Urothelium cell line (cell line): ENCODE data around the gene EN1.
A peak's percentile ranks its signal among the peaks of the same experiment; 100 is the strongest.

ENCODE experiments used
- DNase-seq: peaks from one replicate; pipeline ENCODE4 v3.0.0; 2011; ENCODE audit warnings: low spot score, mixed read lengths
- FAIRE-seq: peaks from 2 replicates; lab custom pipeline; 2011; peaks lifted over from hg19 to GRCh38; lab: Jason Lieb, UNC

The EN1 gene

DNA sequence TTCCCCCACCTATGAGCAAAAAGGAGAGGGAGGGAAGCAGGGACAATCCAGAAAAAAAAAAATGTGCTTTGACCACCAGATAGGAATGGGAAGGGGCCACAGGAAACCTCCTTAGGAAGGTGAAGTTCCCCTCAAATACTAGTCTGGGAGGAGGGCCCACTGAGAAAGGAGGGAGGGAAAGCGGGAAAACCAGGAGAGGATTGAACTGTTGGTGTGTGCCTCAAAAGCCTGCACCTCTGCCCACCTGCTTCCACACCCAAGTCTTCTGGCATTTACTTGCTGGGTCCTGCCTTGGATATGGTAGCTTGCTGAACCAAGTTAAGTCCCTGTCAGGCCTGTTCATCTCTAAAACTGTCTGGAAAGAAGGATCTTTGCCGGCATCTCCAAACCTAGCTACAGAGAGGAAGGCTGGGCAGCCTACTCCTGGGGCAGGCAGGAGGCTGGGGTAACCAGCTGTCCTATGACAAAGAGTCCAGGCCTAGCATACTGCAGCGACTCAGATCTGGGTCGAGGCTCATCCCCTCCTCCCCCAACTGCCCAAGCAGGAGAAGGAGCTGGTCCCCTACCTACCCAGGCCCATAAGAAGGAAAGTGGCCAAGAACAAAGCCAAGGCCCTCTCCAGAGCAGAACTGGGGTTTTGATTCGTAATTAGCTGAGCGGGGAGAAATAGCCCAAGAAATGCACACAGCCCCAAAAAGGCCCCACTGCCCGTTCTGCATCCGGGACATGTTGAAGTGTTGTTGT lies 3.0 kb downstream of the EN1 start:
- DNase-seq (no peak), FAIRE-seq (no peak)

DNA sequence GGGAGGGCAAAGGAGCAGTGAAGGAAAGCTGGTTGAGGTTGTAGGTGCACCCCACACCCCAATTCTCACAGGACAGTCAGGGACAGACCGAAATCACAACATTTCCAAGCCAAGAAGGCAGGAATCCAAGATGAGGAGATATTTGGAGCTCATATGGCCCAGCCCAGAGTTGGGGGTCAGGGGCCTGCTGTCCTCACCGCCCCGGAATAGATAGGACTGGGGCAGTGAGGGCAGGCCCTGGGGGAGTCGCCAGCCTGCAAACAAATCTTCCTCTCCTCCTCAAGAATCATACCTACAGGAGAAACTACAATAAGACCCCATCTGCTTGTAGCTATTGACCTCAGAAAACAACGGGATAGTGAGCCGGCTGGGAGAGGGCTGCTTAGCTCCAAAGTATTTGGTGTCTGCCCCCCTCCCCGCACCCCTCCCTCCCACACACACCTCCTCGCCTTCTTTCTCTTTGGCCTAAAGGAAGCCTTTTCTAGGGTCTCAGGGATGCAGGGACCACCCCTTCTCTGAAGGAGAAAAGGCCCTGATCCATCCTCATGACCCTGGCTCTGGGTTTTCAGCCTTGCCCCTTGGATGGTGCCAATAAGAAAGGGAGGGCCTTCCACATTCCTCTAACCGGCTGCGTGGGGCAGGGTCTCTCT lies 3.8 kb downstream of the EN1 start:
- no peak for FAIRE-seq
- DNase-seq: no peak

DNA sequence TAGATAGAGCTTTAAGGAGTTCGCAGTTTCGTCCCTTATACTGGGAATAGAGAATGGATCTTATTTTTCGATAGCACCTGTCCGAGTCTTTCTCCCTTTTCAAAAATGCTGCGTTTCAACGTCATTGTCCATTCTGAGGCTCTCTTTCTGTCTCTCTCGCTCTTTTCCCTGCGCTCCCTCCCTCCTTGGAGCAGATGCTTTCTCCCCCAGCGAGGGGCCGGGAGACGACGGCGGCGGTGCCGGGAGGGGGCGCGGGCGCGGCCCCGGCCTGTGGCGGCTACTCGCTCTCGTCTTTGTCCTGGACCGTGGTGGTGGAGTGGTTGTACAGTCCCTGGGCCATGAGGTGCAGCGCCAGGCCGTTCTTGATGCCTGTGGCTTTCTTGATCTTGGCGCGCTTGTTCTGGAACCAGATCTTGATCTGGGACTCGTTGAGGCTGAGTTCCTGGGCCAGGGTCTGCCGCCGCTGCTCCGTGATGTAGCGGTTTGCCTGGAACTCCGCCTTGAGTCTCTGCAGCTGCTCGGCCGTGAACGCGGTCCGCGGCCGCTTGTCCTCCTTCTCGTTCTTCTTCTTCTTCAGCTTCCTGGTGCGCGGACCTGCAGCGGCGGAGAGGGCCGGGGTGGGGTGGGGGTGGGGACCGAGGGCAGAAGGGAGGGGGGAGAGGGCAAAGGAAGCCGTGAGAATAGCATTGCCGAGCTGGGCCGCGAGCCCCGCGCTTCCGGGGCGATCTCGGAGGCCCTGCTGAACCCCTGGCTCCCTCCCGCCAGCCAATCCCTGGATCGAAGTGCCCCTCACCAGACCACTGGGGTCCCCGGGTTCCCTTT lies 4.6 kb downstream of the EN1 start:
- peak; percentile 61 for DNase-seq
- FAIRE-seq: no peak

DNA sequence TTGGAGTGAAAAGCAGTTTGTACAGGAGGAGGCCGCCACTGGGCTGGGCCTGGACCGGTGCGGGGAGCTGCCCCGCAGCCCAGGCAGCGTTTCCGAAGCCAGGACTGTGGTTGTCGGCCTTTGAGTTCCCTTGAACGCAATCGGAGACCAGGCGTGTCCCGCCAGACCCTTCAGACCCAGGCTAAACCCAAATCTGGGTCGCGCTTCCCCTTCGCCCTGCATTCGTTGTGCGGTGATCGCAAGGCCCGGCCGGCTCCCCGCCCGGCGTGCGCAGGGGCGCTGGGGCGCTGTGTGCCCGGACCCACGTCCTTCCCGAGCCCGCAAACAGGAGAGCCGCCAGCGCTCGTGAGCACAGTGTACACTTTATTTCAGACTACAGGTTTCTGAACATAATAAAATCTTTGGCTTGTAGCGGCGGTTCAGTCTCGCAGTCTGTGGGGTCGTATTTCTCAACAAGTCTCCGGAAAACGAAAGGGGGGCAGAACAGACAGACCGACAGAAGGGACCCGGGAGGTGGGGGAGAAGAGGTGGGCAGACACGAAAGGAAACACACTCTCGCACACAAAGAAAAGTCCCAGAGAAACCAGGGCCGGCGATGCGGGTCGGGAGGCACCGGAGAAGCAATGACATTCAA lies 5.5 kb downstream of the EN1 start:
- FAIRE-seq (no peak), DNase-seq (peak; percentile 45)

DNA sequence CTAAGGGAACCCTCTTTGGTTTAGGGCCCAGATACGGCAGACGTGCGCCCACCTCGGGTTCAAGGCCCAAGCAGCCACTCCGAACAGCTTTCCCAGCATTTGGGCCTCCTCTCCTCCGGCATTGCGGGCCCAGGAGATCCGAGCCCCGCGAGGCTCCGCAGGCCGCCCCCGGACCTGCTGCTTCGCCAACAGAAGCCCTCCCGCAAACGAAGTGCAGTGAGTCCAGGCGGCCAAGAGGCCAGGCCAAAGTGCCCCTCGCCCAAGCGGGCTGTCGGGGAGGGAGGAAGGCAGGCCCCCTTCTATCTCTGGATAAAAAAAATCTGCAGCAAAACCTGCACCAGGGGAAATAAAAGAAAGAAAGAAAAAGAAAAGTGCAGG lies 6.0 kb downstream of the EN1 start:
- DNase-seq (no peak), FAIRE-seq (no peak)

DNA sequence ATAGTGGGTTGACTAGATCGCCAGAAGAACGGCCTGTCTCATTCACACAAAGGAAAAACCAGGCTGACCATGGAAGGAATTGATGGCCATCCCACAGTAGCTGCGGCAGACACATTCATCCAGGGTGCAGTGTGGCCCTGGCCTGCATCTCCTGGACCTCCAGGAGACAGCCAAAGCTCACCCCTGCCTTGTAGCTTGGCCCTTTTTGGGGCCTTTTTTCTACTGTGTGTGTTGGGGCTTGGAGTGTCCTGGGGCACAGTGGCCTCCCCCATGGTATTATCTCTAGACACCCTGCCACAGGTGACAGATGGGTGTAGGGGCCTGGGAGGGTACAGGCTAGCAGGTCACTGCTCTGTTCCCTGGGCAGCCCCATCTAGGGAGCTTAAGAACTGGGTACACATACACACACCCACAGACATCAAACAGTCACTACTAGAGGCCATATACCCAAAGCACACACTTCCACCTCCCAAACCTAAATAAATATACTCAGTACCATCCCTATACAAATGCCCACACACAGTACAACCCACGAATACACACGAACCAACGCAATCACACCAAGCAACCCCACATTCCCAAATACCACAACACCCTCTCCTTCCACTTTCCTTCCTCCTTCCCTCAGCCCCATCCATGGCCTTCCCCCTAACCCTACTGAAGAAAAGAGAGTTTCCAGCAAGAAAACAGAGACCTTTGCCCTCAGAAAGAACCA lies 8.6 kb downstream of the EN1 start:
- FAIRE-seq (no peak), DNase-seq (no peak)

DNA sequence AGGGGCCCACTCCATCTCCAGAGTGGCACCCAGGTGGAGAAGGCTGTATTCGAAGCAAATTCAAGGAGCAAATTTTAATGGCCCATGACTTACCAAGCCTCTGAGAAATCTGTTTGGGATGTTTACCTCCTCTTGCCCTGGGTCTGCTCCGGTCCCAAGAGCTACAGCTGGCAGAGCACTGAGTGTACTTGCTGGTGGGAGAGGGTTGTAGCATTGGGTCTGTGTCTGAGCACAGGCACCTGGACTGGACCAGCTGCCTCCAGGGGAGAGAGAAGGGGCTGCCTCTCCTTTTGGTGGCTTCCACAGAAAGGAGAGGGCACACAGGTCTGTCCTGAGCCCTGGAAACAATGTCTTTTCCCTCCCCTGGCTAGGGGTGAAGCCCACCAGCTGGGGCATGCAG lies 9.8 kb downstream of the EN1 start:
- FAIRE-seq (no peak), DNase-seq (no peak)

DNA sequence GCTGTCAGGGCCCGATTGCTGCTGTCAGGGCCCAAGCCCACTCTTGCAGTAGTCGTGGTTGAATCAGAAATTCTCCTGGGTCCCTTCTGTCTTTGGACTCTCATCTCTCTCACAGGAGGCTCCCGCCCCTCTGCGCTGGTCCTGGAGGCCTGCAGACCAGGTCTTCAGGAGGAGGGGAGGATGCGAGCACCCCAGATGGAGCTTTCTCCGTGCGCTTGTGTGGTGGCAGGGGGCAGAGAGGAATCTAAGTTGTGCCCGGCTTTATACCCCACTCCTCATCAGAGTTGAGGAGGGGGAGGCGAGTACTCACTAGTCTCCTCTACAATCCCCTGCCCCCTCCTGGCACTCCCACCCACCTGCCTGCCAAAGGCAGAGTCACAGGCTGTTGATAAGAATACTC lies 10.4 kb downstream of the EN1 start:
- FAIRE-seq (no peak), DNase-seq (no peak)

DNA sequence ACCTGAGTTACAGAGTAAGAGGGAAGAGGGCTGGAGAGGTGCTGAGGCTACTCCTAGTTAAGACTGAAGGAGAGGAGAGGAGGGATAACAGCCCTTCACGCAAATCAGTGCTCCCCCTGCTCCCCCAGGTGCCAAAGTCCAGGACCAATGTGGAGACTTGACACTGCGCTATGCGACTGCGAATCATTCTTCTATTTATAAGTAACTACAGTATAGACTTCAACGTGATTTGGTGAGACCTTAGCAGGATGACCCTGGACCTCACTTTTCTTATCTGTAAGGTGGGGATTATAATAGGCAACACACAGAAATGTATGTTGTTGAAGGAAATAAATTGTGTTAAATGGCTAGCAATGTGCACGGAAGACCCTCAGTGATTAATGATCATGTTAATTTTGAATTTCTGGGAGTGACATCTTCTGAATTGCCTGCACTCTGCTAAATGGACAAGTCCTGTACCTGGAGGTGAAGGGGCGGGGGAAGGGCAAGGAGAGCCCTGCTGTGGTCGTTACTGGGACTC lies 11.0 kb downstream of the EN1 start:
- no peak for DNase-seq
- no peak for FAIRE-seq

DNA sequence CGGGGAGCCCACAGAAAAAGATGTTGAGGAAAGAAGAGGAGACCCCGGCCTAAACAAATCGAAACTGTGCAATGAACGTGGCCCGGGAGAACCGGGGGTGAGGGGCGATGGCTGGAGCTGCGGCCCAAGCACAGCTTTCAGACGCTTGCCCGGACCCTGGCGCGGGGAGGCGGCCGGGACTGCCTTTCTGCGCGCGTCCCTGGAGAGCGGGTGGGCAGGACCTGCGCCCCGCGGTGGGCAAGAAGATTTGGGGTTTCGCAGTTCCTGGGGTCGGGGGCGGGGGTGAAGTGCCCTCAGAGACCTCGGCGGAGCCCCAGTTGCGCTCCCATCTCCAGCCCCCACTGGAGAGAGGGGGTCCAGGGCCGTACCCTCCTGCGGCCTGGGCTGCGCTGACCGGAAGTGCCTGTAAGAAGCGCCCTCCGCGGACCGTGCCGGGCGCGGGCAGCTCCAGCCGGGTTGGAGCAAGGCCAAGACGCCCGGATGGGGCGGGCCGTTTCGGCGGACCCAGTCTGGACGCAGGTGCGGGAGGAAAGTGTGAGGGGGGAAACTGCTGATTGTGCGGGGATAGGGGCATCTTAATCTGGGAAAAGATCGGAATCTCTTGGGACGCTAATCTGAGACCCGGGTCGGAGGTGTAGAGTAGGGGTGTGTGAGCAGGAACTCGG lies 11.6 kb downstream of the EN1 start:
- FAIRE-seq: no peak
- no peak for DNase-seq

DNA sequence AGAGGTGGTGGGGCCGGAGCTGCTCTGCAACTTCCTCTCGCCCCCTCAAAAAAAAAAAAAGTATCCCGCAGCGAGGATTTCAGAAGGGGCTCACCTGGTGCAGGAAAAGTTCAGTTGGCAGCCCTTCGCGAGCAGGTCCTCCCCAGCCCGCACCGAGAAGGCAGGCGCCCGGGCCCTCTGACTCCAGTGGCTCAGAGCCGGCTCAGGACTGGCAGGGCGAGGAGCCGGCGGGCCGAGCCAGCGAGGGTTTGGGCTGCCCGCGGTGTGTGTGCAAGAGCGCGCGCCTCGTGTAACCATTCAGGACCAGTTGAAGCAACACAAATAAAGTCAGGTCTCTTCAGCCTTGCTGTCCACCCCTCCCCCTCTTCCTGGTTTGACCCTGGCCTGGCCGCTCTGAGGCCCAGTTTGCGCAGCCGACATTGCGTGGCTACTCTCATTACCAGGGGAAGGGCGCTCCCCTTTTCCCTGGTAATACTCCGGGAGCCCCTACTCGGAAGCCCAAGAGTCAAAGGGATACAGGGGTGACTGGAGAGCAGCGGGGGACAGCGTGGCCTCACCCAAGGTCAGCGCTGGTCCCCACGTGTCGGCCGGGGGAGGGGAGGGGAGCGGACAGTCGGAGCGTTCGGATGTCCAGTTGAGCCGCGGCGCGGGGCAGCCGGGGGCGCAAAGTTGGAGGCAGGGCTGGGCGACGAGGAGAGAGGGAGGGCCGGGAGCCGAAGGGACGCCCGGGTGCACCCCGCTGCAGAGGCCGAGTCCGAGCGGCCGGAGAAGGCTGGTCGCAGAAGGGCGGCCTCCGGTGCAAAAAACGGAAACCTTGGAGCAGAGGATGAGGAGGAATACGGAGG lies 12.3 kb downstream of the EN1 start:
- DNase-seq (no peak), FAIRE-seq (no peak)

DNA sequence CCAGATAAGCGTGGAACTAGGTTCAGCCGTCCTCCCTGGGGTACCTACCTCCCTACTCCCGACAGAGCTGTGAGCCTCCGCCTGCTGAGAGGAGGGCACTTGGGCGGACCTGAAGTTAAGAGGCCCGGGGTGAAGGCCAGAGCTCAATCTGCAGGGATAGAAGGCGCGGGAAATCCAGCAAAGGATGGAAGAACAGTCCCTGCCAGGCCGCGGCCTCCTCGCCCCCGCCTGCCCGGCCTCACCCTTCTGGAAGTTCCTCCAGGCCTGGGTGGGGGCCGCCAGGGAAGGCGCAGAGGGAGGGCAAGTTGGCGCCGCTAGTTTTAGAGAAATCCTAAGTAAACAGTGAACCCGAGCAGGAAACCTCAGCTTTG lies 13.0 kb downstream of the EN1 start:
- no peak for DNase-seq
- no peak for FAIRE-seq

DNA sequence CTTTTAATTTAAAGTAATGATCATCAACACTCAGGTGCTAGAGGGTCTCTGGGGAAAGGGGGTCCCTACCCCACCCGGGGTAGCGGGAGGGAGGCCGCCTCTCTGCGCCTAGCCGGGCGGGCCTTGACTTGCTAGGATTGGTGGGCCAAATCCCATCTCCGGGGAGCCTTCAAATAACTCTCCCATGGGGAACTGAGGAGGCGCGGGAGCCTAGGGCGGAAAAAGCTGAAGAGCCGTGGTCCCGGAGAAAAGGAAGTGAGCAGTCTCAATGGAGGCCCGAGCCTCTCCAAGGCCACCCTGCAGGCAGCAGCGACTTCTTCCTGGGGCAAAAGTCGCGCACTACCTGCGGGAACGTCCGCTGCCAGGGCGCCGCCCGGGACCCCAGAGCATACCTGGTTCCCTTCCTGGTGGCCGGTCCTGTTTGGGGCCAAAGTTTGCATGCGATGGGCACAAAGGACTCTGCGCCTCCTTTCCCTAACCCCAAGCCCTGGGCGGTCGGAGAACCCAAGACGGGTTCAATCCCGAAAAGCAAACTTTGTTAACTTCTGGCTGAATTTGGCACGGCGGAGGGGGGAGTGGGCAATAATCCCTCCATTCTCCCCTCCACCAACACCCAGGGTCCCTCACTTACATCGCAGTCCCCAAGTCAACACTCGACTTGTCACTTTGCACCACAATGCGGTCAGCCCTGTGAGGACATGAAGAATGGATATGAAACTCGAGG lies 13.6 kb downstream of the EN1 start:
- FAIRE-seq: no peak

DNA sequence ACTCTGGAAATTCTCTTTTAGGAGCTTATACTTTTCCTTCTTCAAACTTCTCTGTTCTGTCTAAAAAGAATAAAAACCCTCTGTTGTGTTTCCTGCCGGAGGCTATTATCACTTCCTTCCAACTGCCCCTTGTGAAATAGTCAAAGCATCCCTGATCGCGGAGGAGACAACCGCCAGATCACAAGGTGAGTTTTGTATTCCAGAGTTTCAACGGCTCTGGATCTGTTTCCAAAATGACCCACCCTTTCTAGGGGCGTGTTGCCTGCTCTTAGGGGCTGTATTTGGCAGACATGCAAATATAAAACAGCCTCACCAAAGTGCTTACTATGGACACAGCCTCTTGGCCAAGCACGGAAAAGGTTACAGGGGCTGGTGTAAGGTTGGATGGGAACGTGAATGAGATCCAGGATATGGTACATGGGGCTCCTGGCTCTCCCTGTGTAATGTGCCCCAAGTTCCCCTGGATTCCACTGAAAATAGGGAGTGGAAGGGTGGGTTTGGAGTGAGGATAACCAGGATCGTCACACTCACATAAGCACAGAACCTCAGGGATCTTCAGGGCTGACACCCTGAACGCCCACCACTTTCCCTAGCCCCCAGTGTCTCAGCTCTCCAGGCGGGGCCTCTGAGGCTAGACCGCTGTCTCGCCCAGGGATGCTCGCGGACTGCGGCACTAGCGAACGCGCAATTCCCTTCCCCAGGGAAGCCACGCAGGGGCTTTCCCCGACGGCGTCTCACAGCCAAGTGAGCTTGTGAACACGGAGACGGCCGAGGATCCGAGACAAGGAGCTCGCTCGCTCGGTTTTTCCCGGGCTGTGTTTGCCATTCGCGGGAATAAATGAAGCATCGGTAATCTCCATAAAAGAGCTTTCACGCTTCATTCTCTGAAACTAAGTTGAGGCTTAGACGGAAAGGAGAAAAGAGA lies 14.4 kb downstream of the EN1 start:
- DNase-seq (no peak), FAIRE-seq (no peak)

More for the DNA sequence above, 13.6 kb downstream of the EN1 start:
- DNase-seq: no peak

DNA sequence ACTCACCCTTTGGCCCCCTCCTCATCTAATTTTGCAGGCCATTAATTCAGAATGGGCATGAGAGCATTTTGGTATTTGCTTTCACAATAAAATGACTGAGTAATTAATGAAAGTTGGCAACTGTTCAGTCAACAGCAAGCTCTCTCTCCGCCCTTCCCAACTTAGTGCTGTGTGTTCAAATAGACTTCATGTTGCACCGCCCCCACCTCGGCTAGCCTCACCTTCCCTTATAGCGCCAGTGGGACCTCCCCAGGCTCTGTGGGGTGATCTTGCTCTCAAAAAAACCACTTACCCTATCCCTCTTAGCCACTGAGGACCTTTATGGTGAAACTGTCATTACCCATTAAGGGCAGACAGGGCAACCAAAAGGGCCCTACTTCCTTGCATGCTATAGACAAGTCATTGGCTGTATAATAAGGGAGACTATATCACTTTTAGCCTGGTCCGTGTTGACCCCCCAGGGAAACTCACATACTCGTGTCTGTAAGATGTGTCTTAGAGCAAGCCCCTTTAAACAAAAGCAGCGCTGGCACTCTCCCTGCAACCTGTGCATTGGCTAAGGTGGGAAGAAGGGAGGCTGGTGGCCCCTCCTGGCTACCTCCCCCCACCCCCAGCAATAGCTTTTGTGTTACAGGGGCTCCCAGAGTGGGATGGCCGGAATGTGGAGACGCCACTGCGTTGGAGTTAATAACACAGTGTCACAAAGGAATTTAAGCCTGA lies 15.2 kb downstream of the EN1 start:
- DNase-seq (no peak), FAIRE-seq (no peak)

DNA sequence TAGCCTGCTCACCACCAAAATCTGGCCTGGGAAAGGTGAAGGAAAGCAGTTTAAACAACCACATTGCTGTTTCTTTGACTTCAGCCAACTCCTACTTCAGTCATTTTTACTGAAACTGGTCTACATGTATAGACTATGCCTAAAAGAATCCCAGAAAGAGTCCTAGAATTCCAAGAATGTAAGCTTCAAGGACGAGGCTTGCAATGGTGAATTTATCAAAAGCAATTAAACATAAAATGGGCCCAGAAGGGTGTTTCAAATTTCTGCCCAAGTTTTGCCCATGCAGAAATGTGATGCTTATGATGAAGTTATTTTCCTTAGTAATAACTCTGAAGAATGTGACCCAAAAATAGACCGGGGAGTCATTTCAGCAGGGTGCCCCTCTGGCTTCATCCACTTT lies 16.6 kb downstream of the EN1 start:
- DNase-seq (no peak), FAIRE-seq (no peak)

DNA sequence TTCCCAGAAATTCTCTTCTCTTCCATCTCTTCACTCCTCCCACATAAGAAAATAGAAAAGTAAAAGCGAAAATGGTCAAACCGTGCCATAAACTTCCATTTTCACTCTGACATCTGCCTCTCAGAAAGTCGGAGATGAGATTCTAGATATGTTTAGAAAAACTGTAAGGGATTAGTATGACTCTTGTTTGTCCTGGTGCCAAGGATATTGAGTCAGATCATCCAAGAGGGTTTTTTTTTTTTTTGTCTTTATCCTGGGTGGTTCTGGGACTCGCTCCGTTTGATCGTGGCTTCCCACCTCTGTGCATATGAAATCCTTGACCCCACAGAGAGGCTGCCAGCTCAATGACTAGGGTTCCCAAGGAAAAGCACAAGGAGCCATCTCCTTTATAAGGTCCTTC lies 17.3 kb downstream of the EN1 start:
- DNase-seq: peak; percentile 45
- no peak for FAIRE-seq
